ENCODE measurements around the gene KCTD8. TPM values are rescaled to one million over a fixed set of nuclear protein-coding genes. Genes with fewer than 3 reads are reported as not detected.

Gene KCTD8
- total RNA-seq, 1 donor from 2014 or later: 0.68 TPM

DNA sequence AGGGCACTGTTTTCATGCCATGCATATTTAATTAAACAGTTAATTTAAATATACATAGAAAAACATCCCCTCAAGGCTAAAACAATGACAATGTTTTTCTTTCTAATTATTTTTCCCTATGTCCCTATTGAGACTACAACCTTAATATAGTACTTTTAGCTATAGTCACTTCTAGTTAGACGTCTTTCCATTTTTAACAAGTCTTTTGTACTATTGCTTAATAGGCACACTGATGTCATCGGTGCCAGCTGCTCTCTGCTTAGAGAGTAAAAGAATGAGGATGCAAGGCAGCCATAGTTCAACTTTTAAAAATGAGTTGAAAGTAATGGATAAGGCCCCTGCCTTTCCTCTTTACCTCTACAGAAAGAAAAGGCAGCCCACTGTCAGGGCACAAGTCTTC is 191.1 kb downstream of the KCTD8 start:
- Mint-ChIP-seq H3K27me3 (ENCODE audit: low read depth, unreplicated experiment) (no peaks in the 10 kb centered on the region), H3K4me3 (ENCODE audit: unreplicated experiment) (no peak overlapping the region), H3K27ac (ENCODE audit: unreplicated experiment) (no peak overlapping the region), H3K9me3 (ENCODE audit: unreplicated experiment) (no peaks in the 10 kb centered on the region), H3K4me1 (ENCODE audit: low read depth, unreplicated experiment) (peaks cover 5% of the 10 kb centered on the region), H3K36me3 (ENCODE audit: low read depth, unreplicated experiment) (no peaks in the 10 kb centered on the region)
- no peaks in the 10 kb centered on the region for H3K36me3 ChIP-seq (ENCODE audit: insufficient read depth, low read length)
- TF ChIP-seq EZH2 (IDR thresholded peaks at IDR 0.05; ENCODE audit: insufficient read depth, low read length): no peak
- TF ChIP-seq, protein P1, sequence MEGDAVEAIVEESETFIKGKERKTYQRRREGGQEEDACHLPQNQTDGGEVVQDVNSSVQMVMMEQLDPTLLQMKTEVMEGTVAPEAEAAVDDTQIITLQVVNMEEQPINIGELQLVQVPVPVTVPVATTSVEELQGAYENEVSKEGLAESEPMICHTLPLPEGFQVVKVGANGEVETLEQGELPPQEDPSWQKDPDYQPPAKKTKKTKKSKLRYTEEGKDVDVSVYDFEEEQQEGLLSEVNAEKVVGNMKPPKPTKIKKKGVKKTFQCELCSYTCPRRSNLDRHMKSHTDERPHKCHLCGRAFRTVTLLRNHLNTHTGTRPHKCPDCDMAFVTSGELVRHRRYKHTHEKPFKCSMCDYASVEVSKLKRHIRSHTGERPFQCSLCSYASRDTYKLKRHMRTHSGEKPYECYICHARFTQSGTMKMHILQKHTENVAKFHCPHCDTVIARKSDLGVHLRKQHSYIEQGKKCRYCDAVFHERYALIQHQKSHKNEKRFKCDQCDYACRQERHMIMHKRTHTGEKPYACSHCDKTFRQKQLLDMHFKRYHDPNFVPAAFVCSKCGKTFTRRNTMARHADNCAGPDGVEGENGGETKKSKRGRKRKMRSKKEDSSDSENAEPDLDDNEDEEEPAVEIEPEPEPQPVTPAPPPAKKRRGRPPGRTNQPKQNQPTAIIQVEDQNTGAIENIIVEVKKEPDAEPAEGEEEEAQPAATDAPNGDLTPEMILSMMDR (IDR thresholded peaks at IDR 0.05; ENCODE audit: insufficient read depth, low read depth, low read length): no peak
- no peak overlapping the region for H3K4me3 ChIP-seq (ENCODE audit: insufficient read depth, low read depth, low read length)
- no peaks in the 10 kb centered on the region for H3K79me2 ChIP-seq (ENCODE audit: insufficient read depth, low read length)
- FAIRE-seq (no peak), DNase-seq (ENCODE audit: low read depth) (peak; percentile 16)
- H3K9me3 ChIP-seq (ENCODE audit: insufficient read depth, low read depth, low read length): no peaks in the 10 kb centered on the region
- no peak overlapping the region for H3K27ac ChIP-seq (ENCODE audit: low read depth, low read length)
- H3K27me3 ChIP-seq (ENCODE audit: insufficient read depth, low read length): no peaks in the 10 kb centered on the region
- no peaks in the 10 kb centered on the region for H4K20me1 ChIP-seq (ENCODE audit: insufficient read depth, low read length)
- no peak overlapping the region for H3K9ac ChIP-seq (ENCODE audit: low read length)
- H3K4me1 ChIP-seq (ENCODE audit: insufficient read depth, low read length): no peaks in the 10 kb centered on the region
- no peak overlapping the region for H2AFZ ChIP-seq (ENCODE audit: low read depth, low read length)
- H3K4me2 ChIP-seq (ENCODE audit: low read length): no peak overlapping the region

GRCh38 chr4:44256414-44256813 is 192.2 kb downstream of the KCTD8 start:
- no peak overlapping the region for H3K27ac Mint-ChIP-seq (ENCODE audit: unreplicated experiment)
- DNase-seq (ENCODE audit: low read depth): no peak

GRCh38 chr4:44237643-44238042 is 211.0 kb downstream of the KCTD8 start:
- Histone ChIP-seq H3K9me3 (ENCODE audit: insufficient read depth, low read depth, low read length) (no peaks in the 10 kb centered on the region), H3K4me1 (ENCODE audit: insufficient read depth, low read length) (no peaks in the 10 kb centered on the region), H4K20me1 (ENCODE audit: insufficient read depth, low read length) (no peaks in the 10 kb centered on the region), H3K27ac (ENCODE audit: low read depth, low read length) (no peak overlapping the region), H3K4me3 (ENCODE audit: insufficient read depth, low read depth, low read length) (no peak overlapping the region), H3K36me3 (ENCODE audit: insufficient read depth, low read length) (no peaks in the 10 kb centered on the region), H3K4me2 (ENCODE audit: low read length) (no peak overlapping the region), H3K27me3 (ENCODE audit: insufficient read depth, low read length) (no peaks in the 10 kb centered on the region), H3K79me2 (ENCODE audit: insufficient read depth, low read length) (no peaks in the 10 kb centered on the region), H2AFZ (ENCODE audit: low read depth, low read length) (no peak overlapping the region), H3K9ac (ENCODE audit: low read length) (no peak overlapping the region)
- Mint-ChIP-seq H3K27ac (ENCODE audit: unreplicated experiment) (no peak overlapping the region), H3K36me3 (ENCODE audit: low read depth, unreplicated experiment) (no peaks in the 10 kb centered on the region), H3K9me3 (ENCODE audit: unreplicated experiment) (no peaks in the 10 kb centered on the region), H3K27me3 (ENCODE audit: low read depth, unreplicated experiment) (no peaks in the 10 kb centered on the region), H3K4me3 (ENCODE audit: unreplicated experiment) (no peak overlapping the region), H3K4me1 (ENCODE audit: low read depth, unreplicated experiment) (no peaks in the 10 kb centered on the region)
- no peak for DNase-seq (ENCODE audit: low read depth)
- TF ChIP-seq, protein P1 (IDR thresholded peaks at IDR 0.05; ENCODE audit: insufficient read depth, low read depth, low read length): no peak
- TF ChIP-seq EZH2 (IDR thresholded peaks at IDR 0.05; ENCODE audit: insufficient read depth, low read length): no peak
- no peak for FAIRE-seq

More at GRCh38 chr4:44256414-44256813, 192.2 kb downstream of the KCTD8 start:
- Histone ChIP-seq H3K4me1 (ENCODE audit: insufficient read depth, low read length) (no peaks in the 10 kb centered on the region), H3K4me2 (ENCODE audit: low read length) (no peak overlapping the region), H3K36me3 (ENCODE audit: insufficient read depth, low read length) (no peaks in the 10 kb centered on the region), H3K79me2 (ENCODE audit: insufficient read depth, low read length) (no peaks in the 10 kb centered on the region), H3K9ac (ENCODE audit: low read length) (no peak overlapping the region), H3K27ac (ENCODE audit: low read depth, low read length) (no peak overlapping the region), H3K9me3 (ENCODE audit: insufficient read depth, low read depth, low read length) (no peaks in the 10 kb centered on the region), H2AFZ (ENCODE audit: low read depth, low read length) (no peak overlapping the region), H3K4me3 (ENCODE audit: insufficient read depth, low read depth, low read length) (no peak overlapping the region), H3K27me3 (ENCODE audit: insufficient read depth, low read length) (no peaks in the 10 kb centered on the region), H4K20me1 (ENCODE audit: insufficient read depth, low read length) (no peaks in the 10 kb centered on the region)
- H3K36me3 Mint-ChIP-seq (ENCODE audit: low read depth, unreplicated experiment): no peaks in the 10 kb centered on the region
- no peaks in the 10 kb centered on the region for H3K9me3 Mint-ChIP-seq (ENCODE audit: unreplicated experiment)
- H3K4me1 Mint-ChIP-seq (ENCODE audit: low read depth, unreplicated experiment): peaks cover 5% of the 10 kb centered on the region
- no peak for TF ChIP-seq EZH2 (IDR thresholded peaks at IDR 0.05; ENCODE audit: insufficient read depth, low read length)
- TF ChIP-seq, protein P1 (IDR thresholded peaks at IDR 0.05; ENCODE audit: insufficient read depth, low read depth, low read length): no peak
- FAIRE-seq: no peak
- H3K27me3 Mint-ChIP-seq (ENCODE audit: low read depth, unreplicated experiment): no peaks in the 10 kb centered on the region
- H3K4me3 Mint-ChIP-seq (ENCODE audit: unreplicated experiment): no peak overlapping the region
